ENCODE results near the gene SOX6.

GRCh38 chr11:16043617-16044016 lies 312.7 kb downstream of the SOX6 start:
- no peak for TF ChIP-seq CTCF (IDR thresholded peaks at IDR 0.05; ENCODE audit: low read length)
- TF ChIP-seq EZH2 (IDR thresholded peaks at IDR 0.05; ENCODE audit: borderline replicate concordance, low read length), result no peak
